Measurements from ENCODE around the gene SLC26A1. TPM values are rescaled to one million over a fixed set of nuclear protein-coding genes. Genes with fewer than 3 reads are reported as not detected.
"Not testable (repeated sequence)": the region's sequence is repeated elsewhere in the genome, so short reads cannot be mapped to it uniquely, and the experiment has no call there.

SLC26A1 gene
- total RNA-seq, 4 donors from 2014 or later: 0.30 TPM; not detected in 3

GRCh38 chr4:1002131-1002630, 9.0 kb upstream of the SLC26A1 start:
- H3K27me3 ChIP-seq: peaks cover 88% of the 10 kb centered on the region
- TF ChIP-seq POLR2A (IDR thresholded peaks at IDR 0.05) (no peak), POLR2AphosphoS5 (IDR thresholded peaks at IDR 0.05) (no peak), CTCF (IDR thresholded peaks at IDR 0.05) (no peak), EP300 (IDR thresholded peaks at IDR 0.05) (no peak)

GRCh38 chr4:1001561-1002130, 8.4 kb upstream of the SLC26A1 start:
- H3K4me1 ChIP-seq: peaks cover 32% of the 10 kb centered on the region
- H3K4me3 ChIP-seq: no peak overlapping the region
- TF ChIP-seq POLR2AphosphoS5 (IDR thresholded peaks at IDR 0.05): no peak
- no peak for TF ChIP-seq CTCF (IDR thresholded peaks at IDR 0.05)
- no peak for TF ChIP-seq EP300 (IDR thresholded peaks at IDR 0.05)
- TF ChIP-seq POLR2A (IDR thresholded peaks at IDR 0.05): no peak
- no peak for DNase-seq (ENCODE audit: low spot score in 2 of 2)
- H3K9me3 ChIP-seq: no peaks in the 10 kb centered on the region
- H3K27me3 ChIP-seq: peaks cover 93% of the 10 kb centered on the region
- no peak overlapping the region for H3K27ac ChIP-seq
- WGBS: 10% methylated on average over 7 of the region's 48 CpGs
- no peaks in the 10 kb centered on the region for H3K36me3 ChIP-seq

More at GRCh38 chr4:1002131-1002630, 9.0 kb upstream of the SLC26A1 start:
- Histone ChIP-seq H3K4me1 (peaks cover 27% of the 10 kb centered on the region), H3K36me3 (no peaks in the 10 kb centered on the region), H3K4me3 (peak overlapping the region; percentile 4), H3K27ac (no peak overlapping the region), H3K9me3 (no peaks in the 10 kb centered on the region)
- DNase-seq (ENCODE audit: low spot score in 2 of 2): no peak
- WGBS: 3% methylated on average over 11 of the region's 54 CpGs

- Histone ChIP-seq H3K4me1 (peaks cover 32% of the 10 kb centered on the region), H3K36me3 (no peaks in the 10 kb centered on the region), H3K27ac (no peak overlapping the region), H3K27me3 (peaks cover 97% of the 10 kb centered on the region), H3K9me3 (no peaks in the 10 kb centered on the region), H3K4me3 (no peak overlapping the region)
- no peak for DNase-seq (ENCODE audit: low spot score in 2 of 2)
- WGBS: 88% methylated on average over 11 of the region's 15 CpGs
- TF ChIP-seq POLR2AphosphoS5 (IDR thresholded peaks at IDR 0.05) (no peak), POLR2A (IDR thresholded peaks at IDR 0.05) (no peak), EP300 (IDR thresholded peaks at IDR 0.05) (no peak), CTCF (IDR thresholded peaks at IDR 0.05) (no peak)
Measured at GRCh38 chr4:1000686-1001260, 7.6 kb upstream of the SLC26A1 start.

GRCh38 chr4:999882-1000425, 6.8 kb upstream of the SLC26A1 start:
- H3K4me3 ChIP-seq: no peak overlapping the region
- no peak for DNase-seq (ENCODE audit: low spot score in 2 of 2)
- H3K36me3 ChIP-seq: no peaks in the 10 kb centered on the region
- WGBS: 30% methylated on average over 8 of the region's 18 CpGs
- H3K27me3 ChIP-seq: peaks cover 94% of the 10 kb centered on the region
- no peaks in the 10 kb centered on the region for H3K9me3 ChIP-seq
- peaks cover 32% of the 10 kb centered on the region for H3K4me1 ChIP-seq
- TF ChIP-seq EP300 (IDR thresholded peaks at IDR 0.05) (no peak), POLR2AphosphoS5 (IDR thresholded peaks at IDR 0.05) (no peak), POLR2A (IDR thresholded peaks at IDR 0.05) (no peak), CTCF (IDR thresholded peaks at IDR 0.05) (no peak)
- no peak overlapping the region for H3K27ac ChIP-seq

- H3K27ac ChIP-seq; H3K9me3 ChIP-seq; DNase-seq (ENCODE audit: low spot score in 2 of 2); H3K4me3 ChIP-seq; H3K36me3 ChIP-seq: not testable (repeated sequence)
- 51% methylated on average over 16 of the region's 21 CpGs for WGBS
- peaks cover 32% of the 10 kb centered on the region for H3K4me1 ChIP-seq
- H3K27me3 ChIP-seq: peaks cover 88% of the 10 kb centered on the region
Measured at GRCh38 chr4:999240-999863, 6.1 kb upstream of the SLC26A1 start.

All from suprapubic skin (tissue), 4 donors.